ENCODE measurements around the gene PAF1. TPM values are rescaled to one million over a fixed set of nuclear protein-coding genes. Genes with fewer than 3 reads are reported as not detected.

PAF1 gene
- total RNA-seq, 1 donor from 2014 or later = 15.6 TPM

DNA sequence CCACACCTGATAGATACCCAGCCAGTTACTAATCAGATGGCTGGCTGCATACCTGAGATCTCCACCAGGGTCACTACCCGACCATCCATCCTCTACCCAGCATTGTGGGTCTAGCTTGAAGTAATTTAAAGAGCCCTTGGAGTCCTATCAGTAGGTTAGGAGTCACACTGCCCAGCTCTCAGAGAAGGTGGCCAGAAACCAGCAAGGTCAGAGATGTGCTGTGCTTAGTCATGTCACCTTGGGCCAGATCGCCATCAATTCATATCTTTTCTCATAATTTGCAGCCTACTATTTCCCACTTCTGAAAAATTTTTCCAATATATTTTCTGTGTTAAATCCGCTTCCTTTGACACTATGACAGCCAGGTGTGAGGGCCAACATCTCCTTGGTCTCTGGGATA, 34.8 kb downstream of the PAF1 start:
- H3K9me3 Mint-ChIP-seq = no peaks in the 10 kb centered on the region
- Histone ChIP-seq H4K20me1 (ENCODE audit: low read depth) (peaks cover 70% of the 10 kb centered on the region), H3K9me3 (ENCODE audit: low read depth) (no peaks in the 10 kb centered on the region)

DNA sequence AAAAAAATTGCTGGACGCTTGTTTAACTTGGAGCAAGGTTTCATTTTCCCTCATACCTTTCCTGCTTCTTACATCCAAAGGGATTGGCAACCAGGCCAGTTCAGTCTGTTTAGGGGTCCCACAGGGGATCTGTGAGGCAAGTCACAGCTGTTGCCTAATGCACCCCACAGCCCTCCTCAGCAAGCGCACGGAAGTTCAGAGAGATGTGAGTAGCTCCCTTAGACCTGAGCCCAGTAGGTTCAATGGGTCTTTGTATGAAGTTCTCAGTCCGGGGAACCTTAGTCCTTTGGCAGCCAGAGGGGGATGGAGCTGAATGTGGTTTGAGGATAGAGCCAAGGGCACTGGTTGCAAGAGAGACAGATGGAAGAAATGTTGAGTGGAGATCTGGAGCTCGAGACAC, 35.7 kb downstream of the PAF1 start:
- no peaks in the 10 kb centered on the region for H3K4me1 Mint-ChIP-seq
- TF ChIP-seq EZH2phosphoT487 (IDR thresholded peaks at IDR 0.05) (no peak), EZH2 (IDR thresholded peaks at IDR 0.05) (no peak)
- no peak overlapping the region for H2AFZ ChIP-seq (replicated peaks)
- no peaks in the 10 kb centered on the region for H3K9me3 ChIP-seq (ENCODE audit: low read depth)
- H3K27ac Mint-ChIP-seq = no peak overlapping the region
- no peak overlapping the region for H3K4me3 ChIP-seq
- no peak for DNase-seq (ENCODE audit: low spot score)
- H4K20me1 ChIP-seq (ENCODE audit: low read depth) = peaks cover 75% of the 10 kb centered on the region
- no peak overlapping the region for H3K27ac ChIP-seq
- no peaks in the 10 kb centered on the region for H3K27me3 ChIP-seq
- peaks cover 32% of the 10 kb centered on the region for H3K36me3 Mint-ChIP-seq
- no peak overlapping the region for H3K9ac ChIP-seq
- H3K4me2 ChIP-seq = no peak overlapping the region
- H3K4me1 ChIP-seq = no peaks in the 10 kb centered on the region
- peaks cover 2% of the 10 kb centered on the region for H3F3A ChIP-seq (ENCODE audit: low read depth)
- H3K9me3 Mint-ChIP-seq = no peaks in the 10 kb centered on the region
- peaks cover 18% of the 10 kb centered on the region for H3K79me2 ChIP-seq (ENCODE audit: low read depth)
- peaks cover 4% of the 10 kb centered on the region for H3K36me3 ChIP-seq
- H3K27me3 Mint-ChIP-seq (ENCODE audit: insufficient read depth, low read depth) = no peaks in the 10 kb centered on the region
- no peak overlapping the region for H3K4me3 Mint-ChIP-seq

More for the DNA sequence above, 34.8 kb downstream of the PAF1 start:
- H3K27me3 Mint-ChIP-seq (ENCODE audit: insufficient read depth, low read depth) = no peaks in the 10 kb centered on the region
- H3K27ac Mint-ChIP-seq = no peak overlapping the region
- peaks cover 2% of the 10 kb centered on the region for H3F3A ChIP-seq (ENCODE audit: low read depth)
- peaks cover 33% of the 10 kb centered on the region for H3K36me3 Mint-ChIP-seq
- TF ChIP-seq EZH2phosphoT487 (IDR thresholded peaks at IDR 0.05) (no peak), EZH2 (IDR thresholded peaks at IDR 0.05) (no peak)
- TF ChIP-seq, protein P1, sequence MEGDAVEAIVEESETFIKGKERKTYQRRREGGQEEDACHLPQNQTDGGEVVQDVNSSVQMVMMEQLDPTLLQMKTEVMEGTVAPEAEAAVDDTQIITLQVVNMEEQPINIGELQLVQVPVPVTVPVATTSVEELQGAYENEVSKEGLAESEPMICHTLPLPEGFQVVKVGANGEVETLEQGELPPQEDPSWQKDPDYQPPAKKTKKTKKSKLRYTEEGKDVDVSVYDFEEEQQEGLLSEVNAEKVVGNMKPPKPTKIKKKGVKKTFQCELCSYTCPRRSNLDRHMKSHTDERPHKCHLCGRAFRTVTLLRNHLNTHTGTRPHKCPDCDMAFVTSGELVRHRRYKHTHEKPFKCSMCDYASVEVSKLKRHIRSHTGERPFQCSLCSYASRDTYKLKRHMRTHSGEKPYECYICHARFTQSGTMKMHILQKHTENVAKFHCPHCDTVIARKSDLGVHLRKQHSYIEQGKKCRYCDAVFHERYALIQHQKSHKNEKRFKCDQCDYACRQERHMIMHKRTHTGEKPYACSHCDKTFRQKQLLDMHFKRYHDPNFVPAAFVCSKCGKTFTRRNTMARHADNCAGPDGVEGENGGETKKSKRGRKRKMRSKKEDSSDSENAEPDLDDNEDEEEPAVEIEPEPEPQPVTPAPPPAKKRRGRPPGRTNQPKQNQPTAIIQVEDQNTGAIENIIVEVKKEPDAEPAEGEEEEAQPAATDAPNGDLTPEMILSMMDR (IDR thresholded peaks at IDR 0.05) = no peak
- H3K4me3 ChIP-seq = no peak overlapping the region
- no peak overlapping the region for H3K4me3 Mint-ChIP-seq
- H3K4me1 ChIP-seq = no peaks in the 10 kb centered on the region
- no peaks in the 10 kb centered on the region for H3K4me1 Mint-ChIP-seq
- peaks cover 4% of the 10 kb centered on the region for H3K36me3 ChIP-seq
- H2AFZ ChIP-seq (replicated peaks) = no peak overlapping the region
- no peak overlapping the region for H3K27ac ChIP-seq
- H3K9ac ChIP-seq = no peak overlapping the region
- no peak for DNase-seq (ENCODE audit: low spot score)
- H3K79me2 ChIP-seq (ENCODE audit: low read depth) = peaks cover 10% of the 10 kb centered on the region
- no peak overlapping the region for H3K4me2 ChIP-seq
- no peaks in the 10 kb centered on the region for H3K27me3 ChIP-seq

DNA sequence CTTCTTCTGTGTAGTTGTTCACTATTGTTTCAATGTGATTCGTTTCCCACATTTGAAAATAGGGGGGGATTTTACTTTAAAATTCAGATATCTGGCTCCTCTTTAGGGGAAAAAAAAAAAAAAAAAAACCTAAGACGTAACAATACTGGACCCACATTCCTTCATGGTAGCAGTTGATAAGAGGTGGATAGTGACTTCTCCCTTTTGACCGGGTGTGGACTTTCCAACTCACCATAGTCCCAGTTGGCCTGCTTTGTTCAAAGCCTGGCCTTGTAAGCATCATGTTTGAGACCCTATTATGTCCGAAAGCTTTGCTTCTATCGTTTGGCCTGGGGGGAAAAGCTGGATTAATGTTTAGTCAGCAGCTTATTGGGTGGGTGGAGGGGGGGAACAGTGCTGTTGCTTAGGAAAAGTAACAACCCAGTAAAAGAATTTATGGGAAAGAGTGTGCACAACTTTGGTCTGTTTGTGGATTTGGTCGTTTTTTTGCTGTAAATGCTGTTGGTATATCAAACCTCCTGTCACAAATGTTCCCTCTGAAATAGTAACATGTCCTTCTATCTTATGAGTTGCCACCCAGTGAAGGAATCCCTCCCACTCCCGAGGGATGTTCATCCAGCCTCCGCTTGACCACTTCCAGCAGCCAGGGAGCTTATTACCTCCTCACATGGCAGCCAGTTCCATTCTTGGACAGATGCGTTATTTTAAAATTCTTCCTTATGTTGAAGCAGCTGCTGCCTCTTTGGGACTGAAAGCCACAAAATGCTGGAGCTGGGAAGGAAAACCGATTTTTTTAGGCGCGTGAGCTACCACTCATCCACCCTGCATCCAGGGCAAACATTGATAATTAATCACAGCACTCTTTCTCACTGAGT, 38.3 kb downstream of the PAF1 start:
- Histone ChIP-seq H2AFZ (replicated peaks) (no peak overlapping the region), H3K9me3 (ENCODE audit: low read depth) (no peaks in the 10 kb centered on the region), H4K20me1 (ENCODE audit: low read depth) (peaks cover 87% of the 10 kb centered on the region), H3K4me1 (no peaks in the 10 kb centered on the region), H3F3A (ENCODE audit: low read depth) (peaks cover 2% of the 10 kb centered on the region), H3K27ac (no peak overlapping the region), H3K9ac (no peak overlapping the region), H3K4me2 (no peak overlapping the region), H3K4me3 (no peak overlapping the region), H3K36me3 (no peaks in the 10 kb centered on the region), H3K27me3 (no peaks in the 10 kb centered on the region), H3K79me2 (ENCODE audit: low read depth) (peaks cover 41% of the 10 kb centered on the region)
- H3K27me3 Mint-ChIP-seq (ENCODE audit: insufficient read depth, low read depth) = no peaks in the 10 kb centered on the region
- no peaks in the 10 kb centered on the region for H3K9me3 Mint-ChIP-seq
- H3K27ac Mint-ChIP-seq = no peak overlapping the region
- TF ChIP-seq, protein P1 (IDR thresholded peaks at IDR 0.05) = no peak
- TF ChIP-seq EZH2phosphoT487 (IDR thresholded peaks at IDR 0.05) (no peak), EZH2 (IDR thresholded peaks at IDR 0.05) (no peak)
- peaks cover 40% of the 10 kb centered on the region for H3K36me3 Mint-ChIP-seq
- no peaks in the 10 kb centered on the region for H3K4me1 Mint-ChIP-seq
- DNase-seq (ENCODE audit: low spot score) = no peak
- no peak overlapping the region for H3K4me3 Mint-ChIP-seq

DNA sequence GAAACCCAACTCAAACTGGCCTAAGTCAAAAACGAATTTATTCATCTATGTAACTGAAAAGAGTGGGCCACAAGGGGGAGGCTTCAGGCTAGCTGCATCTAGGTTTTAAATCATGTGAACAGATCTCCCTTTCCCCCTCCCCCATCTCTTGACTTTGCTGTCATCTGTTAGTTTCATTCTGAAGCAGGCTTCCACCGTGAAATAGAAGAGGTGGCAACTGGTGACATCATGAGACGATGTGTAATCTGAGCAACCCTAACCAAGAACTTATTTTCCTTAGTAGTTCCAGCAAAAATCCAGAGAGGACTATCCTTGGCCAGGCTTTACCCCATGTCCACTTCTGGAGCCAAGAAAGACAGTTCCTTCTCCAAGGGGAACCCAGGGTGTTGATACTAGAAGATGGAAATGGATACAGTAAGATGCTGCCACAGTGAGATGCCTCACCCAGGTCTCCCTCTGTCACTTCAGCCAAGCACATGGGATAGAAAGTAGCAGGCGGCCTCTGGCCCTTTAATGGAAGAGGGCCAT, 39.3 kb downstream of the PAF1 start:
- no peaks in the 10 kb centered on the region for H3K9me3 ChIP-seq (ENCODE audit: low read depth)
- no peak overlapping the region for H3K4me3 Mint-ChIP-seq
- no peaks in the 10 kb centered on the region for H3K4me1 ChIP-seq
- H3K27me3 ChIP-seq = no peaks in the 10 kb centered on the region
- H3F3A ChIP-seq (ENCODE audit: low read depth) = peaks cover 2% of the 10 kb centered on the region
- H3K4me2 ChIP-seq = no peak overlapping the region
- H3K9ac ChIP-seq = no peak overlapping the region
- no peak overlapping the region for H3K4me3 ChIP-seq
- H3K27me3 Mint-ChIP-seq (ENCODE audit: insufficient read depth, low read depth) = no peaks in the 10 kb centered on the region
- no peaks in the 10 kb centered on the region for H3K9me3 Mint-ChIP-seq
- no peaks in the 10 kb centered on the region for H3K36me3 ChIP-seq
- no peak for DNase-seq (ENCODE audit: low spot score)
- no peak overlapping the region for H2AFZ ChIP-seq (replicated peaks)
- H3K36me3 Mint-ChIP-seq = peaks cover 32% of the 10 kb centered on the region
- TF ChIP-seq EZH2 (IDR thresholded peaks at IDR 0.05) (no peak), EZH2phosphoT487 (IDR thresholded peaks at IDR 0.05) (no peak)
- TF ChIP-seq, protein P1 (IDR thresholded peaks at IDR 0.05) = no peak
- H4K20me1 ChIP-seq (ENCODE audit: low read depth) = peaks cover 90% of the 10 kb centered on the region
- H3K4me1 Mint-ChIP-seq = no peaks in the 10 kb centered on the region
- H3K27ac Mint-ChIP-seq = no peak overlapping the region
- H3K79me2 ChIP-seq (ENCODE audit: low read depth) = peaks cover 52% of the 10 kb centered on the region
- H3K27ac ChIP-seq = no peak overlapping the region

All from neural progenitor cell (in vitro differentiated cells).